AG04450 (cell line): Measurements from ENCODE around the gene GUCY2D. TPM values are rescaled to one million over a fixed set of nuclear protein-coding genes. Genes with fewer than 3 reads are reported as not detected.

Experiments used
- CTCF ChIA-PET: fragments of 300-600, 350-600 bp; formaldehyde crosslinking; extraction: SDS; loops from one replicate; lab custom pipeline; 2022; ENCODE audit warnings: antibody characterized with exemption, inconsistent platforms; lab: Charles Lee
- POLR2A ChIA-PET: fragments of 350-600 bp; formaldehyde crosslinking; extraction: SDS; loops from one replicate; lab custom pipeline; 2021; ENCODE audit warnings: antibody characterized with exemption, inconsistent platforms; lab: Yijun Ruan, JAX
- DNase-seq: peaks from one replicate; pipeline ENCODE4 v3.0.0-alpha.2; 2011; ENCODE audit warnings: low read depth, low spot score
- H3K27ac ChIP-seq: one replicate; pipeline ENCODE4 v1.5.1; 2012; ENCODE audit warnings: low read depth, low read length, control low read depth
- H3K27me3 ChIP-seq: one replicate; pipeline ENCODE4 v1.6.0; 2012; ENCODE audit warnings: low read length; ENCODE audit not compliant: control insufficient read depth, insufficient read depth
- H3K4me3 ChIP-seq: 2 replicates; pipeline ENCODE4 v1.5.1; 2011; ENCODE audit warnings: mild to moderate bottlenecking, low read depth, low read length, control low read depth
- H3K9me3 ChIP-seq: 2 replicates; pipeline ENCODE4 v1.5.1; 2012; ENCODE audit warnings: low read length; ENCODE audit not compliant: control insufficient read depth, insufficient read depth
- polyA plus RNA-seq: library from polyadenylated mRNA; depleted of rRNA; stranded (reverse); fragments of >200 nt; gene quantifications from 2 replicates; pipeline ENCODE4 v1.2.3, GENCODE V29; 2011
- TF ChIP-seq, protein P1 (sequence below): IDR thresholded peaks from 2 replicates; pipeline ENCODE4 v1.5.1; 2011; ENCODE audit warnings: low read depth, low read length, control low read depth, inconsistent platforms

Gene GUCY2D
- polyA plus RNA-seq, 1 experiment = not detected

DNA sequence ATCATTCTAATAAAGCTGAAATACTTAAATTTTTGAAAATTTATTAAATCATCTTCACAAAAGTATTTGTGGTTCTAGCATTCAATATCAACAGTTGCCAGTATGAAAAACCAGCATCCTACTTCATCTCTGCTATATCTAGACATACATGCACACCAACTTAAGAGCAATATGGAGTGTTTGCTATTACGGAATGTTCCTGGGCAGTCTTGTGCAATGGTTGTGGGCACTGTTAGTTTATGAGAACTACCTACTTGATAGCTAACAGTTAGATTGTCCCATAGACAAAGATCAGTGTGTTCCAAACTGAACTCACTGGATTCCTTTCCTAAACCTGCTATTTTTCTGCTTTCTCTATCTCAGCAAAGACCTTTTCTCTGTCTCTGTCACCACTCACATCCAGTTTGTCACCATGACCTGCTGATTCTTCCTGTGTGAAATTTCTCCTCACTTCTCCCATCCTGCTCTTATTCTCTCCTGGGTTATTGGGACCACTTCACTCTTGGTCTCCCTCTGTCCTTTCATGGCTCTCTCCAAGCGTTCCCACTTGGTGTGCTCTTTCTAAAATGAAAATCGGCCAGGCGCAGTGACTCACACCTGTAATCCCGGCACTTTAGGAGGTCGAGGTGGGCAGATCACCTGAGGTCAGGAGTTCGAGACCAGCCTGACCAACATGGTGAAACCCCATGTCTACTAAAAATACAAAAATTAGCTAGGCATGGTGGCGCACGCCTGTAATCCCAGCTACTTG is 42.7 kb upstream of the GUCY2D start:
- Histone ChIP-seq H3K27me3 (peaks cover 19% of the 10 kb centered on the region), H3K4me3 (no peak overlapping the region), H3K9me3 (no peaks in the 10 kb centered on the region), H3K27ac (no peak overlapping the region)
- TF ChIP-seq, protein P1, sequence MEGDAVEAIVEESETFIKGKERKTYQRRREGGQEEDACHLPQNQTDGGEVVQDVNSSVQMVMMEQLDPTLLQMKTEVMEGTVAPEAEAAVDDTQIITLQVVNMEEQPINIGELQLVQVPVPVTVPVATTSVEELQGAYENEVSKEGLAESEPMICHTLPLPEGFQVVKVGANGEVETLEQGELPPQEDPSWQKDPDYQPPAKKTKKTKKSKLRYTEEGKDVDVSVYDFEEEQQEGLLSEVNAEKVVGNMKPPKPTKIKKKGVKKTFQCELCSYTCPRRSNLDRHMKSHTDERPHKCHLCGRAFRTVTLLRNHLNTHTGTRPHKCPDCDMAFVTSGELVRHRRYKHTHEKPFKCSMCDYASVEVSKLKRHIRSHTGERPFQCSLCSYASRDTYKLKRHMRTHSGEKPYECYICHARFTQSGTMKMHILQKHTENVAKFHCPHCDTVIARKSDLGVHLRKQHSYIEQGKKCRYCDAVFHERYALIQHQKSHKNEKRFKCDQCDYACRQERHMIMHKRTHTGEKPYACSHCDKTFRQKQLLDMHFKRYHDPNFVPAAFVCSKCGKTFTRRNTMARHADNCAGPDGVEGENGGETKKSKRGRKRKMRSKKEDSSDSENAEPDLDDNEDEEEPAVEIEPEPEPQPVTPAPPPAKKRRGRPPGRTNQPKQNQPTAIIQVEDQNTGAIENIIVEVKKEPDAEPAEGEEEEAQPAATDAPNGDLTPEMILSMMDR = no peak
- no peak for DNase-seq
- CTCF ChIA-PET = interaction anchor here (1.2 kb wide), 1 partner anchor 30 kb away, joined by 4 read pairs; no protein-coding TSS in a partner anchor
- POLR2A ChIA-PET = no interaction called here

DNA sequence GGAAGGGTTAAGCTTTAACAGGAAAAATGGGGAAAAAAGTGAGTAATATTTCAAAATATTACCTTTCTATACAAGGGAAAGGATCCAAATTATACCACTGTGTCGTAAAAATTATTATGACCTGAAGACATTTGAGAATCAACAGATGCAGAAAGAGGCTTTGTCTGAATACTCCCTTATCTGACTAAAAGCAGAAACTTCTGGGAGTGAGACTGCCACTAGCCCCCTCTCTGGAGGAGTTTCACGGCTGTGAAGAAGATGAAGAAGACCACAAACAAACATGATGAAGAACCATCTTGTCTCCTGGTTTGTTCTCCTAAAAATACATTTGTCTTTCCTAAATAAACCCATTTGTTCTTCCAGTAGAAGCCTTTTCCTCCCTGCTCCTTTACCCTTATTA is 41.0 kb upstream of the GUCY2D start:
- Histone ChIP-seq H3K9me3 (no peaks in the 10 kb centered on the region), H3K27me3 (peaks cover 19% of the 10 kb centered on the region), H3K4me3 (no peak overlapping the region), H3K27ac (no peak overlapping the region)
- ChIA-PET CTCF (interaction anchor here (1.1 to 1.5 kb wide), 2 partner anchors 12 to 29 kb away, joined by 4 read pairs; no protein-coding TSS in a partner anchor), POLR2A (no interaction called here)
- TF ChIP-seq, protein P1 = no peak
- DNase-seq = no peak

DNA sequence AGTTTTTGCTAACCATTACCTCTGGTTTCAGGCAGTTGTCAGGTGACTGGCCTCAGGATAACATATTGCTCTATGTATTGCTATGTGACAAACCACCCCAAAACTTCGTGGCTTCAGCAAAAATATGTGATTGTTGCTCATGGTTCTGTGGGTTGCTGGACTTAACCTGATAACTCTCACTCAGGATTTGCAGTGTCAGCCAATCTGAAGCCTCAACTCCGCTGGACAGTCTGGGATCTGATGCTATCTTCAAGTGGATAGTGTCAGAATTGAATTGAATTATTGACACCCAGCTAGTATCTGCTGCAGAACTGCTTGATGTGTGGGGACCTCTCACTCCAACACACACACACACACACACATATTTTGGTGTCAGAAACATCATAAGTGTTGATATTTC is 34.7 kb upstream of the GUCY2D start:
- Histone ChIP-seq H3K4me3 (no peak overlapping the region), H3K27me3 (peaks cover 5% of the 10 kb centered on the region), H3K27ac (no peak overlapping the region), H3K9me3 (no peaks in the 10 kb centered on the region)
- DNase-seq = no peak
- ChIA-PET CTCF (no interaction called here), POLR2A (no interaction called here)
- TF ChIP-seq, protein P1 = no peak

DNA sequence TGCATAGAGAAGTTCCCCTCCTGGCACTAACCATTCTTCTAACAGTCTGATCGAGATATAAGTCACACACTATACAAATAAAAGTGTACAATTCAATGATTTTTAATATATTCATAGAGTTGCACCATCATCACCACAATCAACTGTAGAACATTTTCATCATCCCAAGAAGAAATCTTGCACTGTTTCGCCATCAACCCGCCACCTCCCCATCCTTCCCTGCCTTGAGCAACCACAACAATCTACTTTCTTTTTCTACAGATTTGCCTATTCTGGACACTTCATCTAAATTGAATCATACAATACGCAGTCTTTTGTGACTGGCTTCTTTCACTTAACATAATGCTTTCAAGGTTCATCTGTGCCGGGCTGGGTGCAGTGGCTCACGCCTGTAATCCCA is 33.0 kb upstream of the GUCY2D start:
- ChIA-PET CTCF (interaction anchor here (0.7 kb wide), 1 partner anchor 208 kb away, joined by 4 read pairs; no protein-coding TSS in a partner anchor), POLR2A (no interaction called here)
- Histone ChIP-seq H3K27me3 (peaks cover 2% of the 10 kb centered on the region), H3K9me3 (no peaks in the 10 kb centered on the region; the same call in 1 of the 2 replicates), H3K27ac (no peak overlapping the region), H3K4me3 (no peak overlapping the region)
- TF ChIP-seq, protein P1 = no peak
- DNase-seq = no peak

DNA sequence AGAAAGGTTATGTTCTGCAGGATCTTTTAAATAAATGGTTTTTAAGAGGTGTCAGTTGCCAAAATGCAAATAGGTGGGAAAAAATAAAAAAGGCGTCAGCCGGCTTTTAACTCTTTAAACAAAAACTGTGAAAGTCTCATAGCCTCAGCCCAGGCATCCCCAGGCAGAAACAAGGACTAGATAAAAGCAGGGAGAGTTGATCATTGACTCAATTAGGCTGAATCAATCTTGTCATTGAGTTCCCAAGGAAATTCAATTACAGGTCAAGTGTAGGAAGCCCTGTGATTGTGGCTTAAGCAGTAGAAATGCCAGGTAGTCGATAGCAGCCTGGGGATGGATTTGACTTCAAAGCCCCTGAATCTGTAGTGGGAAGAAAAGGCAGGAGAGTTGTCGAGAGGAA is 30.8 kb upstream of the GUCY2D start:
- peaks cover 7% of the 10 kb centered on the region for H3K9me3 ChIP-seq
- DNase-seq = no peak
- TF ChIP-seq, protein P1 = no peak
- POLR2A ChIA-PET = no interaction called here
- H3K27me3 ChIP-seq = peaks cover 4% of the 10 kb centered on the region
- H3K27ac ChIP-seq = no peak overlapping the region
- CTCF ChIA-PET = interaction anchor here (0.6 to 1.8 kb wide), 3 partner anchors 39 to 166 kb away, joined by 3 to 7 read pairs (median 3); partner anchors contain the start of genes CNTROB and TRAPPC1
- H3K4me3 ChIP-seq = no peak overlapping the region
